ENCODE measurements around the gene CCDC172.

CCDC172 gene

GRCh38 chr10:116324227-116324950 is at the start of gene CCDC172:
Gene CCDC172, plus strand, starts transcription at chr10:116324448. Its CDS starts 564 bp downstream, at chr10:116325012.
- DNase-seq: no peak

DNA sequence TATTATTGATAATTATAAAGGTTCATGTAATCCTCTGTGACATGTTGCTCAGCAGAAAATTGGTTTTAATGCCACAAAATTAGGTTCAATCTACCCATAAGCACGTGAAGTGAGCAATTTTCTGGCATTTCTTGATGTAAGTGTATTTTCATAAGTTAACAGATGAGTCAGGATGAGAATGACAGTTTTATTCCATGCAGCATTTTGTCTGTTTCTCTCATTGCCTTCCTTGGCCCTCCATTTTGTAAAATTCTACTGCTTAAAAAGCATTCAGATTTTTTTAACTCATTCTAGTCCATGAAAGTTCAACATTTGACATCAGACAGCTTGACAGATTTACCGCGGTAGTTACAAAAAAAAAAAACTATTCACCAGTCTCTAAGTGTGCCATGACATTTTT is 47.3 kb upstream of the CCDC172 start:
- no peak for DNase-seq

DNA sequence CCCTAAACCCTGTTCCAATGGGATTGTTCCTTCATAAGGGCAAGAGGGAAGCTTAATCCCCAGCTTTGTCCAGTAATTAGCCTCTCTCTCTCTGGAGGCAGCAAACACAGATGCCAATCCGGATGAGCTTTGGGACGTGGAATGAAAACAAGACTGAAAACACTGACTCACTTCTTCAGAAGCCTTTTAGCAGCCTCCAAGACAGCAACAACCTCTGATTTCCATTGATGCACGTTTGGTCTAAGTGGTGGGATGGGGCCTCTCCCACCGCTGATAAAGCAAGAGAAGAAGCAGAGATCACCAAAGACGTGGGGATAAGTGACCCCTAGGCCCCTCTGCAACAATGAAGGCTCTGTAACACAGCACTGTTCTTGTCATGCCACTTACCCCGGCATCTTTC is 45.4 kb upstream of the CCDC172 start:
- no peak for DNase-seq

- no peak for DNase-seq
These were observed 42.5 kb upstream of the CCDC172 start for GRCh38 chr10:116281775-116282174.

GRCh38 chr10:116286626-116287200 is 37.5 kb upstream of the CCDC172 start:
- DNase-seq: no peak

- no peak for DNase-seq
These were observed 36.2 kb upstream of the CCDC172 start for GRCh38 chr10:116287906-116288501.

DNA sequence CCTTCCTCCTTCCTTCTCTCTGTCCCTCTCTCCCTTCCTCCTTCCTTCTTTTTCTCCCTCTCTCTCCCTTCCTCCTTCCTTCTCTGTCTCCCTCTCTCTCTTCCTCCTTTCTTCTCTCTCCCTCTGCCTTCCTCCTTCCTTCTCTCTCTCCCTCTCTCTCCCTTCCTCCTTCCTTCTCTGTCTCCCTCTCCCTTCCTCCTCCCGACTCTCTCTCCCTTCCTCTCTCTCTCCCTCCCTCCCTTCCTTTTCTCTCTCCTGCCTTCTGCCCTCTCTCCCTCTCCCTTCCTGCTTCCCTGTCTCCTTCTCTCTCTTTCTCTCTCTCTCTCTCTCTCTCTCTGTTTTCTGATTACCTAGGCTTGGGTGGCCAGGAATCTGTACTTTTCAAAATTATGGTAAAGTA is 34.6 kb upstream of the CCDC172 start:
- no peak for DNase-seq

GRCh38 chr10:116292493-116292892 is 31.8 kb upstream of the CCDC172 start:
- DNase-seq: no peak

GRCh38 chr10:116296291-116296721 is 27.9 kb upstream of the CCDC172 start:
- DNase-seq: no peak

DNA sequence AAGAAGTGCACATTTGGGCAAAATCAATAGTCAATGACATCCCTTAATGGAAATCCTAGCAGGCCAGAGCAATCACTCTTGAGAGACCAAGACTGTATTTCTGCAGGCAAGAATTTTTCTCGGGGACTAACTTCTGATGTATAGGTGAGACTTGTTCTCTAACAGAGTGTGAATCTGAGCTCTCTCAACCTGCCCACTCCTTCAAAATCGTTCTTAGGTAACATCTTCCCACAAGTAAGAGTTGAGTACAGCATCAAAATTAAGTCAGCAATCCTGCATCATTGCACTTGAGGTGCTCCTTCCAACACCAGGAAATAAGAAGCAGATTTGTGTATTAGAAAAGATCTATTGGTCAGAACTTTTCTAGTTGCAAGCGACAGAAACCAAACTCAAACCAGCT is 25.7 kb upstream of the CCDC172 start:
- DNase-seq: no peak

DNA sequence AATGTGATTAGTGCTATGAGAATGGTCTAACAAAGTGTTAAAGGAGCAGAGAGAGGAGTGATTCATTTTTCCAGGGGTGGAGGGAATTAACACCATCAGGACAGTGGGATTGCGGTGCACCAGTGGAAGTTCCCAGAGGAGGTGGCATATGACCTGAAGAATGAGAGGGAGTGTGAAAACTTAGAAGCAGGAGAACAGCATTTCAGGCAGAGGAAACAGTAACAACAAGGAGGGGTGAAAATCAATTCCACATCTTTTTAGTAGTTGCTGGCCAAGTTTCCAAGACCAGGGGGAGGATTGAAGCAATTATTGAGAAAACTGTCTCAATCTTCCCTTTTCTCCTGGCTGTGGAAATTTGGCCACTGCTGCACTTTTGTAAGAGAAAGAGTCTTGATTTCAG is 23.7 kb upstream of the CCDC172 start:
- DNase-seq: no peak

DNA sequence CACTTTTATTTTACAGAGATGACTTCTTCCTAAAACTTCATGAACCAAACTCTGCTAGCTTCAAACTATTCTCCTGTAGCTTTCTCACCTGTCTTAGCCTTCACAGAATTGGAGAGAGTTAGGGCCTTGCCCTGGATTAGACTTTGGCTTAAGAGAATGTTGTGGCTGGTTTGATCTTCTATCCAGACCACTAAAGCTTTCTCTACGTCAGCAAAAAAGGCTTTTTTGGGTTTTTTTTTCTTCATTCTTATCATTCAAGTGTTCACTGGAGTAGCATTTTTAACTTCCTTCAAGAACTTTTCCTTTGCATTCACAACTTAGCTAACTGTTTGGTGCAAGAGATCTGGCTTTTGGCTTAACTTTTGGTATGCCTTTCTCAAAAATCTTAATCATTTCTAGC is 19.3 kb upstream of the CCDC172 start:
- DNase-seq: no peak

GRCh38 chr10:116306847-116307246 is 17.4 kb upstream of the CCDC172 start:
- DNase-seq: no peak

DNA sequence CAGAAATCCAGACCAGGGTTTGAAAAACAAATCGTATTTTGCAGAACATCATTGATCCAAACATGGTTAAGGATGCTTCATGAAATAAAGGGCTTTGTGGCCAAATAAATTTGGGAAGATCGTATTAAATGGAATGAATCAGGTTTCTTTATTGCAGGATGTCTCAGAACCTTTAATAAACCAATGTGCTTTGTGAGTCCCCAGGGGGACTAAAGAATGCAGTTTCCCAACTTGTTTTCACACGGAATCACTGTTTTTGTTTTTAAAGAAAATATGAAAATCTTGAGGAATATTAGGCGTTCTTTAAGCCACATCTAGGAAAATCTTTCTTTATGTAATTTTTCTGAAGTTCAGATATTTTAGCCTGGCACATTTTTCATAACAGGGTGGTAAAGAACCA is 16.8 kb upstream of the CCDC172 start:
- DNase-seq: no peak

DNA sequence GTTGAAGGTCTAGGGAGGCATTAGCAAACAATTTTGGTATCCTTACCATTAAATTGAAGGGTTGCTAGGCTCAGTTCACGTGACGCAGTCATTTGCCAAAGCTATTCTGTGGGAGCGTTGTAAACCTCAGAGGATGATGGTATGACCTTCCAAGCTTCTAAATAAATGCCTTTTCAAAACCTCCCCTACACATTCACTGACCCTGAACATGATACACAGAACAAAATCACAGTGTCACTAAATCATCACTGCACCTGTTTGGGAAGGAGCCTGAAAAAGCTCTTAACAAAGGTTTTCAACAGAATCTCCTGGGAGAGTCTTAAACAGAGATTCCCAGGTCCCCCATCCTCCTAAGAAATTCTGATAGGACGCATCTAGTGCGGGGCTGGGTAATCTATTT is 13.2 kb upstream of the CCDC172 start:
- no peak for DNase-seq

DNA sequence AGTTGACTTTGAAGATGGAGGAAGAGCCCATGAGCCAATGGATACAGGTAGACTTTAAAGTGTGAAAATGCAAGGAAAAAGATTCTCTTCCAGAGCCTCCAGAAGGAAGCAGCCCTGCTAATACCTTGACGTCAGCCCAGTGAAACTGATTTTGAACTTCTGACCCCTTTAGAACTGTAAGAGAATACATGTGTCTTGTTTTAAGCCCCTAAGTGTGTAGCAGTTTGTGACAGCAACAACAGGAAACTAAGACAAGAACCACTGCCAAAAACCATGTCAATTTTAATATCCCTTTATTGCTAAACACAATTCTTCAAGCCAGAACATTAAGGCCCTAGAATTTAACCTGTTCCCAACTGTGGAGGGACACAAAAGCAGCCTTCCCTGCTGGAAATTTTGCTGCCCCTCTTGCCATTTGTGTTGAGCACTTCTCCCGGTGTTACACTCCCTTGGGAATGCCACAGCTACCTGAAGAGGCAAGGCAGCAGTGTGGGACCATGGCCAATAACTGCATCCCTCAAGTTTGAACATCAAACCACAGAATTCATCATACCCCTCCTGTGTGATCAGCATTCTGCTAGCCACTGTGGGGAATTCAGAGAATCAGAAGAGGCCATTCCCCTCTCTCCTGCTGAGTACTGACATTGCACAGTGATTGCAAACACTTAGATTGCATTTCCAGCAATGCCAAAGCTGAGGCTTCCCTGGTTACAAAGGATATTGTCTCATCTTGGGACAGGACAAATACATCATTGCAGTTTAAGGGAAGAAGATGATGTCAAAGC is 12.3 kb upstream of the CCDC172 start:
- DNase-seq: no peak

- no peak for DNase-seq
These were observed 11.7 kb upstream of the CCDC172 start for GRCh38 chr10:116312548-116312947.

DNA sequence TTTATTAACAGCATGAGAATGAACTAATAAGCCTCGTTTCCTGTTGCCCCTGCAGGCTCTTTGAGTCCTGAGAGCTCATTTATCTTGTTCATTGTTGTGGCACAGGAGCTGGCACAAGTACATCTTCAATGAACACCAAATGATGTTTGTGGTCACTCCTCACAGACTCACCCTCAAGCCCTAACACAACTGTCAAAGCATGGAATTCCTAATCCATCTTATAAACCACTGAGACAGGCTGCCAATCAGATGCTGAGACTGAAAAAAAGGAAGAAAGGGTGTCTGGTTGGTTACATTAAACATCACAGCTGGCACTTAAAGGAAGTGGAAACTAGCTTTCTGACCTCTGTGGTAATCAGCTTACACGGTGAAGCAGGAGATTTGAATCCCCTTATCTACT is 7.7 kb upstream of the CCDC172 start:
- no peak for DNase-seq

- DNase-seq: no peak
These were observed 845 bp downstream of the CCDC172 start for GRCh38 chr10:116324951-116325635.

DNA sequence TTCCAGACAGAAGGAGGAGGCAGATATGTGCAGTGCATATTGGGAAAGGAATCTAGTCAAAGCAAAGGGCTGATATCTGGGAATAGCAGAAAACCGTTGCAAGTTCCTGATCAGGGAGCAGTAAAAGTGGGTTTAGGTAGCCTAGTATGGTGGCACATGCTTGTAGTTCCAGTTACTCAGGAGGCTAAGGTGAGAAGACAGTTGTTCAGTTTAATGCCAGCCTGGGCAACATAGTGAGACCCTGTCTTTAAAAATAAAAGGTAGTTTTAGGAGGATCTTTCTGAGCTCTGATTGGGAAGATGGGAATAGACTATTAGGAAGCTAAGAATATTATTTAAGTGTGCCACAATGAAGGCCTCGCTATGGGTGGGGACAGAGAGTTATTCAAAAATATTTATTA is 1.7 kb downstream of the CCDC172 start:
- no peak for DNase-seq

GRCh38 chr10:116329153-116329552 is 4.9 kb downstream of the CCDC172 start:
- DNase-seq: no peak

DNA sequence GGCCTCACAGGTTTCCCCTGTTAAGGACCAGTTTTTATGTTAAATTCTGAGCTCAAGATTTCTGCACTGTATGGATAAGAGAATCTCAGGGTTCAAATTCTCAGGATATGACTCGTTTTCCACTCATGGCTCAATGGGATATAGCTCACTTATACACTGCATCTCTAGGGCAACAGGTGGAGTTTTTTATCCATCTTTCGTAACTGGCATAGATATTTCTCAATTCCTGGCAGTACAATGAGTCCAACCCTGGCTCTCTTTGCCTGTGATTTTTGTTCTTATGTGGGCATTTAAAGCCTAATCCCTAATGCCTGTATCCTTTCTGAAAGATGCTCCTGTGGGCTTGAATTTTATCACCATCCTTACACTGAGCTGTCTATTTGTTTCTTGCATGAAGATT is 7.6 kb downstream of the CCDC172 start:
- no peak for DNase-seq

DNA sequence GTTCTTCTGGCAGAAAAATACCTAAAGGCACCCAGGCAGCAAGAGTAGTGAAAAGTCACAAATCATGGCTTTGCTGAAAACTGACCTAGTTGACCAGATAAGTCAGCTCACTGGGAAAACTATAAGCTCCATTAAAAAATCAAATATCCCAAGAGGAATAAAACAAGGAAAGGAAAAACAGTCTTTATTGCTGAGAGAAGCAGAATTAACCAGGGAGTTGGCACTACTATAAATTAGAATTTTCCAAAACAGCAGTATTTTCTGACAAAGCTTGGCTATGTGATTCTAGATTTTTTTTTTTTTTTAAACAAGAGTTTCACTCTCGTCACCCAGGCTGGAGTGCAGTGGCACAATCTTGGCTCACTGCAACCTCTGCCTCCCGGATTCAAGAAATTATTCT is 12.6 kb downstream of the CCDC172 start:
- no peak for DNase-seq
